Fibroblast of lung (primary cell): ENCODE data around the gene SNX8. TPM values are rescaled to one million over a fixed set of nuclear protein-coding genes. Genes with fewer than 3 reads are reported as not detected.
"Not testable (repeated sequence)": the region's sequence is repeated elsewhere in the genome, so short reads cannot be mapped to it uniquely, and the experiment has no call there.

Experiments
- DNase-seq, 2 donors: peaks; one replicate each; pipeline versions ENCODE4 v3.0.0 to v3.0.0-alpha.2; 2010; ENCODE audit warnings: low read depth in 2 of 2
- H2AFZ ChIP-seq: 2 replicates; pipeline ENCODE4 v1.5.1; 2012; ENCODE audit warnings: low read length, control low read depth, inconsistent platforms
- H3K27ac ChIP-seq: 2 replicates; pipeline ENCODE4 v1.5.1; 2011; ENCODE audit warnings: low read length, control low read depth; ENCODE audit not compliant: insufficient read depth
- H3K27me3 ChIP-seq: 2 replicates; pipeline ENCODE4 v1.5.1; 2011; ENCODE audit warnings: mild to moderate bottlenecking, low read length; ENCODE audit not compliant: control insufficient read depth, insufficient read depth
- H3K36me3 ChIP-seq: 2 replicates; pipeline ENCODE4 v1.5.1; 2011; ENCODE audit warnings: low read length; ENCODE audit not compliant: control insufficient read depth, insufficient read depth
- H3K4me1 ChIP-seq: 2 replicates; pipeline ENCODE4 v1.5.1; 2011; ENCODE audit warnings: low read length; ENCODE audit not compliant: control insufficient read depth, insufficient read depth; ENCODE audit errors: extremely low read depth
- H3K4me2 ChIP-seq: 2 replicates; pipeline ENCODE4 v1.5.1; 2011; ENCODE audit warnings: low read length, control low read depth; ENCODE audit not compliant: insufficient read depth; ENCODE audit errors: extremely low read depth
- H3K4me3 ChIP-seq, 4 experiments: fragments of 200-600 bp in 1 of 4; sonication (generic) in 1 of 4; replicated peaks in 1 of 4; 2 replicates each; pipeline ENCODE4 v1.5.1; 2011 to 2016; ENCODE audit warnings: low read length in 4 of 4, low read depth in 3 of 4, mild to moderate bottlenecking in 3 of 4, control low read depth in 2 of 4, inconsistent platforms in 1 of 4, mixed read lengths in 1 of 4; ENCODE audit not compliant: insufficient read depth in 1 of 4; ENCODE audit errors: control extremely low read depth in 1 of 4
- H3K79me2 ChIP-seq: 2 replicates; pipeline ENCODE4 v1.5.1; 2012; ENCODE audit warnings: mild to moderate bottlenecking, low read length, inconsistent platforms; ENCODE audit not compliant: control insufficient read depth, insufficient read depth
- H3K9ac ChIP-seq: 2 replicates; pipeline ENCODE4 v1.5.1; 2011; ENCODE audit warnings: mild to moderate bottlenecking, low read length, control low read depth; ENCODE audit not compliant: insufficient read depth
- H3K9me3 ChIP-seq: 2 replicates; pipeline ENCODE4 v1.5.1; 2012; ENCODE audit warnings: low read depth, low read length; ENCODE audit not compliant: control insufficient read depth, insufficient read depth
- H4K20me1 ChIP-seq: 2 replicates; pipeline ENCODE4 v1.5.1; 2011; ENCODE audit warnings: low read length; ENCODE audit not compliant: control insufficient read depth, insufficient read depth; ENCODE audit errors: extremely low read depth
- CTCF ChIP-seq, 2 donors: IDR thresholded peaks in 1 of 2; conservative IDR thresholded peaks in 1 of 2; 1 replicate in 1 of 2; 2 replicates in 1 of 2; pipeline ENCODE4 v1.5.1; 2011 to 2012; ENCODE audit warnings: low read length in 2 of 2, control low read depth in 1 of 2, inconsistent platforms in 1 of 2, low read depth in 1 of 2, mild to moderate bottlenecking in 1 of 2
- EZH2 ChIP-seq: IDR thresholded peaks from 2 replicates; pipeline ENCODE4 v1.5.1; 2012; ENCODE audit warnings: low read length, control low read depth, mild to moderate bottlenecking; ENCODE audit errors: missing control alignments
- polyA plus RNA-seq, 2 donors: library from polyadenylated mRNA; depleted of rRNA in 1 of 2; stranded (reverse) in 1 of 2; unstranded in 1 of 2; fragments of >200 nt; gene quantifications; 2 replicates each; pipeline ENCODE4 v1.2.1, GENCODE V29; 2011 to 2012; ENCODE audit warnings: missing spikeins in 1 of 2
- total RNA-seq: library from RNA; depleted of rRNA; stranded (reverse); fragments of >200 nt; gene quantifications from 2 replicates; pipeline ENCODE4 v1.2.1, GENCODE V29; 2014

SNX8 gene
- total and polyA plus RNA-seq, 2 donors (not counting 1 experiment from before 2014, with no cell fraction given): 13.2 to 27.4 TPM

- peaks cover 2% of the 10 kb centered on the region for H3K36me3 ChIP-seq
- no peaks in the 10 kb centered on the region for H3K79me2 ChIP-seq
- no peak for DNase-seq
- H3K4me2 ChIP-seq: no peak overlapping the region
- H2AFZ ChIP-seq: no peak overlapping the region
- no peak overlapping the region for H3K27ac ChIP-seq
- no peak overlapping the region for H3K4me3 ChIP-seq
- no peaks in the 10 kb centered on the region for H3K9me3 ChIP-seq
- no peak overlapping the region for H3K9ac ChIP-seq
- H3K27me3 ChIP-seq: no peaks in the 10 kb centered on the region
- TF ChIP-seq EZH2 (no peak), CTCF (conservative IDR thresholded peaks at IDR 0.05 in 1 of 2, IDR thresholded peaks at IDR 0.05 in 1 of 2; ENCODE audit: low read depth in 1 of 2, low read length in 2 of 2) (no peak)
- no peaks in the 10 kb centered on the region for H4K20me1 ChIP-seq
- peaks cover 3% of the 10 kb centered on the region for H3K4me1 ChIP-seq
Observed at GRCh38 chr7:2271273-2272026, 42.8 kb downstream of the SNX8 start.

- Histone ChIP-seq H3K36me3 (peaks cover 2% of the 10 kb centered on the region), H3K27me3 (no peaks in the 10 kb centered on the region), H4K20me1 (no peaks in the 10 kb centered on the region), H2AFZ (no peak overlapping the region), H3K4me2 (no peak overlapping the region), H3K4me3 (no peak overlapping the region), H3K9ac (no peak overlapping the region), H3K9me3 (no peaks in the 10 kb centered on the region), H3K79me2 (no peaks in the 10 kb centered on the region), H3K27ac (no peak overlapping the region), H3K4me1 (peaks cover 3% of the 10 kb centered on the region)
- TF ChIP-seq EZH2 (no peak), CTCF (conservative IDR thresholded peaks at IDR 0.05 in 1 of 2, IDR thresholded peaks at IDR 0.05 in 1 of 2; ENCODE audit: low read depth in 1 of 2, low read length in 2 of 2) (no peak)
- DNase-seq: no peak
Observed at GRCh38 chr7:2270495-2270894, 43.7 kb downstream of the SNX8 start.

GRCh38 chr7:2269991-2270460, 44.2 kb downstream of the SNX8 start:
- Histone ChIP-seq H3K9me3 (no peaks in the 10 kb centered on the region), H3K36me3 (peaks cover 1% of the 10 kb centered on the region), H3K4me3 (no peak overlapping the region), H4K20me1 (no peaks in the 10 kb centered on the region), H3K27ac (no peak overlapping the region), H3K4me2 (no peak overlapping the region), H3K79me2 (no peaks in the 10 kb centered on the region), H2AFZ (no peak overlapping the region), H3K9ac (no peak overlapping the region), H3K27me3 (no peaks in the 10 kb centered on the region), H3K4me1 (peaks cover 3% of the 10 kb centered on the region)
- TF ChIP-seq CTCF (conservative IDR thresholded peaks at IDR 0.05 in 1 of 2, IDR thresholded peaks at IDR 0.05 in 1 of 2; ENCODE audit: low read depth in 1 of 2, low read length in 2 of 2) (no peak), EZH2 (no peak)
- DNase-seq: peak in 1 of 2 donors; percentile 21

- not testable (repeated sequence) for H3K4me2 ChIP-seq, H3K9ac ChIP-seq, H2AFZ ChIP-seq, H3K27me3 ChIP-seq, H3K36me3 ChIP-seq, H3K4me1 ChIP-seq, H3K9me3 ChIP-seq, H3K27ac ChIP-seq, H3K79me2 ChIP-seq, H4K20me1 ChIP-seq, H3K4me3 ChIP-seq
- DNase-seq: peak; percentile 35 to 50
Observed at GRCh38 chr7:2269089-2269990, 44.9 kb downstream of the SNX8 start.
